Neural cell (in vitro differentiated cells): ENCODE measurements around the gene BCO1. TPM values are rescaled to one million over a fixed set of nuclear protein-coding genes. Genes with fewer than 3 reads are reported as not detected.

Source experiments
- H2AFZ ChIP-seq: fragments of 200-600, 300-800 bp; sonication (generic), shearing (Covaris generic); 2 replicates; pipeline ENCODE4 v1.6.0; 2014; ENCODE audit warnings: low read depth, mild to moderate bottlenecking, antibody characterized with exemption, low read length, moderate library complexity
- H3F3A ChIP-seq: fragments of 200-600 bp; shearing (Covaris generic); 2 replicates; pipeline ENCODE4 v1.6.1; 2016; ENCODE audit warnings: mild to moderate bottlenecking, moderate library complexity, mixed read lengths, antibody characterized with exemption, low read length; ENCODE audit not compliant: insufficient read depth, poor library complexity, severe bottlenecking
- H3K27ac ChIP-seq: fragments of 200-600, 300-800 bp; sonication (generic), shearing (Covaris generic); 2 replicates; pipeline ENCODE4 v1.5.1; 2014; ENCODE audit warnings: mild to moderate bottlenecking, low read length, moderate library complexity
- H3K27me3 ChIP-seq: fragments of 300-800, 200-600 bp; sonication (generic), shearing (Covaris generic); 2 replicates; pipeline ENCODE4 v1.6.0; 2014; ENCODE audit warnings: mild to moderate bottlenecking, low read depth, low read length, moderate library complexity; ENCODE audit not compliant: insufficient read depth
- H3K36me3 ChIP-seq: fragments of 300-800, 200-600 bp; sonication (generic), shearing (Covaris generic); 2 replicates; pipeline ENCODE4 v1.5.1; 2014; ENCODE audit warnings: mild to moderate bottlenecking, antibody characterized with exemption, low read length, moderate library complexity; ENCODE audit not compliant: insufficient read depth
- H3K4me2 ChIP-seq: fragments of 300-800, 200-600 bp; sonication (generic), shearing (Covaris generic); 2 replicates; pipeline ENCODE4 v1.6.0; 2014; ENCODE audit warnings: mild to moderate bottlenecking, low read length
- H3K4me3 ChIP-seq: fragments of 300-800, 200-600 bp; sonication (generic), shearing (Covaris generic); 2 replicates; pipeline ENCODE4 v1.5.1; 2014; ENCODE audit warnings: mild to moderate bottlenecking, low read length, moderate library complexity
- H3K79me2 ChIP-seq: fragments of 200-600 bp; shearing (Covaris generic); replicated peaks from 2 replicates; pipeline ENCODE4 v1.6.0; 2014; ENCODE audit warnings: mild to moderate bottlenecking, low read length, moderate library complexity; ENCODE audit not compliant: insufficient read depth
- H3K9ac ChIP-seq: fragments of 300-800, 200-600 bp; sonication (generic), shearing (Covaris generic); 2 replicates; pipeline ENCODE4 v1.6.1; 2016; ENCODE audit warnings: mild to moderate bottlenecking, low read length, mixed read lengths
- H3K9me2 ChIP-seq: fragments of 200-600 bp; shearing (Covaris generic); 2 replicates; pipeline ENCODE4 v1.6.1; 2016; ENCODE audit warnings: mild to moderate bottlenecking, low read length, mixed read lengths; ENCODE audit not compliant: insufficient read depth
- H3K9me3 ChIP-seq: fragments of 200-600, 300-800 bp; sonication (generic), shearing (Covaris generic); 2 replicates; pipeline ENCODE4 v1.6.1; 2016; ENCODE audit warnings: mild to moderate bottlenecking, mixed run types, low read length, moderate library complexity, mixed read lengths
- H4K20me1 ChIP-seq: fragments of 200-600 bp; shearing (Covaris generic); 2 replicates; pipeline ENCODE4 v1.6.1; 2016; ENCODE audit warnings: mild to moderate bottlenecking, mixed run types; ENCODE audit not compliant: insufficient read depth
- EP300 ChIP-seq: fragments of 450-650 bp; conservative IDR thresholded peaks from 2 replicates; pipeline ENCODE4 v1.6.1; 2014; ENCODE audit warnings: antibody characterized with exemption, mild to moderate bottlenecking, moderate library complexity; ENCODE audit not compliant: poor library complexity, severe bottlenecking
- EZH2 ChIP-seq: fragments of 200-600, 300-800 bp; shearing (Covaris generic), sonication (generic); IDR thresholded peaks from 2 replicates; pipeline ENCODE4 v1.6.1; 2014; ENCODE audit warnings: antibody characterized with exemption, low read length, borderline replicate concordance, mild to moderate bottlenecking; ENCODE audit not compliant: insufficient read depth, poor library complexity, severe bottlenecking
- MXI1 ChIP-seq: fragments of 450-650 bp; conservative IDR thresholded peaks from 2 replicates; pipeline ENCODE4 v1.6.1; 2014; ENCODE audit warnings: antibody characterized with exemption, mild to moderate bottlenecking; ENCODE audit not compliant: poor library complexity, severe bottlenecking
- POLR2AphosphoS5 ChIP-seq: IDR thresholded peaks from 2 replicates; pipeline ENCODE4 v1.6.1; 2012
- RAD21 ChIP-seq: fragments of 450-650 bp; conservative IDR thresholded peaks from 2 replicates; pipeline ENCODE4 v1.6.1; 2014; ENCODE audit warnings: antibody characterized with exemption, mild to moderate bottlenecking, moderate library complexity
- REST ChIP-seq: IDR thresholded peaks from 2 replicates; pipeline ENCODE4 v1.6.1; 2012; ENCODE audit warnings: borderline replicate concordance
- SMC3 ChIP-seq: fragments of 450-650 bp; conservative IDR thresholded peaks from 2 replicates; pipeline ENCODE4 v1.6.1; 2014; ENCODE audit warnings: antibody characterized with exemption, mild to moderate bottlenecking, moderate library complexity; ENCODE audit not compliant: poor library complexity
- TAF1 ChIP-seq: IDR thresholded peaks from 2 replicates; pipeline ENCODE4 v1.6.1; 2012; ENCODE audit warnings: low read depth
- polyA plus RNA-seq: library from polyadenylated mRNA; depleted of rRNA; stranded (reverse); fragments of >200 nt; gene quantifications from 2 replicates; pipeline ENCODE4 v1.2.3, GENCODE V29; 2014
- TF ChIP-seq, protein P1 (sequence below): fragments of 450-650 bp; IDR thresholded peaks from 2 replicates; pipeline ENCODE4 v1.5.1; 2014; ENCODE audit warnings: antibody characterized with exemption, mild to moderate bottlenecking, moderate library complexity; ENCODE audit not compliant: poor library complexity, severe bottlenecking

Gene BCO1
- polyA plus RNA-seq, 1 donor from 2014 or later: not detected

GRCh38 chr16:81210807-81211206 is 27.7 kb upstream of the BCO1 start:
- Histone ChIP-seq H3K27me3 (no peaks in the 10 kb centered on the region), H3K27ac (no peak overlapping the region), H3K9me2 (no peaks in the 10 kb centered on the region), H3K9ac (no peak overlapping the region), H3F3A (no peaks in the 10 kb centered on the region), H3K36me3 (no peaks in the 10 kb centered on the region), H3K9me3 (no peaks in the 10 kb centered on the region), H2AFZ (no peak overlapping the region), H3K4me2 (no peak overlapping the region), H4K20me1 (no peaks in the 10 kb centered on the region), H3K79me2 (no peaks in the 10 kb centered on the region), H3K4me3 (no peak overlapping the region)
- TF ChIP-seq EP300: no peak
- TF ChIP-seq RAD21: no peak
- TF ChIP-seq REST: no peak
- TF ChIP-seq EZH2: no peak
- TF ChIP-seq, protein P1, sequence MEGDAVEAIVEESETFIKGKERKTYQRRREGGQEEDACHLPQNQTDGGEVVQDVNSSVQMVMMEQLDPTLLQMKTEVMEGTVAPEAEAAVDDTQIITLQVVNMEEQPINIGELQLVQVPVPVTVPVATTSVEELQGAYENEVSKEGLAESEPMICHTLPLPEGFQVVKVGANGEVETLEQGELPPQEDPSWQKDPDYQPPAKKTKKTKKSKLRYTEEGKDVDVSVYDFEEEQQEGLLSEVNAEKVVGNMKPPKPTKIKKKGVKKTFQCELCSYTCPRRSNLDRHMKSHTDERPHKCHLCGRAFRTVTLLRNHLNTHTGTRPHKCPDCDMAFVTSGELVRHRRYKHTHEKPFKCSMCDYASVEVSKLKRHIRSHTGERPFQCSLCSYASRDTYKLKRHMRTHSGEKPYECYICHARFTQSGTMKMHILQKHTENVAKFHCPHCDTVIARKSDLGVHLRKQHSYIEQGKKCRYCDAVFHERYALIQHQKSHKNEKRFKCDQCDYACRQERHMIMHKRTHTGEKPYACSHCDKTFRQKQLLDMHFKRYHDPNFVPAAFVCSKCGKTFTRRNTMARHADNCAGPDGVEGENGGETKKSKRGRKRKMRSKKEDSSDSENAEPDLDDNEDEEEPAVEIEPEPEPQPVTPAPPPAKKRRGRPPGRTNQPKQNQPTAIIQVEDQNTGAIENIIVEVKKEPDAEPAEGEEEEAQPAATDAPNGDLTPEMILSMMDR: no peak
- no peak for TF ChIP-seq MXI1
- TF ChIP-seq SMC3: no peak
- no peak for TF ChIP-seq POLR2AphosphoS5
- TF ChIP-seq TAF1: no peak

- H2AFZ ChIP-seq: no peak overlapping the region
Measured at GRCh38 chr16:81212830-81213465, 25.5 kb upstream of the BCO1 start.

More at GRCh38 chr16:81212830-81213465, 25.5 kb upstream of the BCO1 start:
- no peaks in the 10 kb centered on the region for H3K9me3 ChIP-seq
- no peaks in the 10 kb centered on the region for H3K27me3 ChIP-seq
- no peak overlapping the region for H3K27ac ChIP-seq
- TF ChIP-seq RAD21 (no peak), EP300 (no peak), EZH2 (no peak), TAF1 (no peak), REST (no peak), POLR2AphosphoS5 (no peak), MXI1 (no peak), SMC3 (no peak)
- TF ChIP-seq, protein P1: no peak
- H4K20me1 ChIP-seq: no peaks in the 10 kb centered on the region
- no peak overlapping the region for H3K4me2 ChIP-seq
- no peaks in the 10 kb centered on the region for H3K36me3 ChIP-seq
- H3K9ac ChIP-seq: no peak overlapping the region
- no peaks in the 10 kb centered on the region for H3K79me2 ChIP-seq
- H3F3A ChIP-seq: no peaks in the 10 kb centered on the region
- no peaks in the 10 kb centered on the region for H3K9me2 ChIP-seq
- H3K4me3 ChIP-seq: no peak overlapping the region
